HG02970 (cell line): ENCODE measurements around the gene COMMD7.

Source experiments
- ATAC-seq: cut with Tn5 transposase; IDR thresholded peaks from one replicate; pipeline ENCODE4 v1.9.1; 2021; ENCODE audit warnings: mild to moderate bottlenecking, moderate library complexity, moderate number of reproducible peaks; ENCODE audit not compliant: unreplicated experiment, low FRiP score

The COMMD7 gene

DNA sequence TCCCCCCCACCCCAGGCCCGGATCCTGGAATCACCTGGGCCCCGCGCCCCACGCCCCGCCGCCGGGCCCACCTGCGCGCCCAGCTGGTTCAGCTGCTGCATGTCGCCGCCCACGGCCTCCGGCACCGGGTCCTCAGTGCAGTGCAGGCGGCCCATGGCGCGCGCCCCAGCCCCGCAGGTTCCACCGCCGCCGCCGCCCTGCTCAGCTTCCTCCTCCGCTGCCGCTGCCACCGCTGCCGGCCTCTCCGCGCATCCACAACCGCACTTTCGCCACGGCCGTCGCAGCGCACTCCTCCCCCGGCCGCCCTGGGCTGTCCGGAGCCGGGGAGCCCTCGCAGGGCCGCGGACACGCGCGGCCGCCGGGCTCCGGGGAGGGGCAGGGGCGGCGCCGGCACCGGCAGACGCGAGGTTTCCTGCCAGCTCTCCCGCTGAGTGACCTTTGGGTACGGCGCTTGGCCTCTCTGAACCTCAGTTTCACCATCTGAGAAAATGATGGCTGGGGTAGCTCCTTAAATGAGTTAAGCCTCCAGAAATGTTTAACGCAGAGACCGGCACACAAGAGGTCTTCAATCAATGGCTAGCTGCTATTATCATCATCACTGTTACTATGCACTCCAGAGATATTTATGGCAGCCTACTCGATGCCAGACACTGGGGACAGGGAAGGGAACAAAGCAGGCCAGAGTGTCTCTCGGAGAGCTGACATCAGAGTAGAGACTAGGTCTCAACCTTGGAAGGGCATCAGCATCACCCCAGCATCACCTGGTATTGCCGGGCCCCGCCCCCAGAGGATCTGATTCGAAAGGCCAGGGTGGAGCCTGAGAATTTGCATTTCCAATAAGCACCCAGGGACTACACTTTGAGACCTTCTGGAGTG, at the start of gene COMMD7:
Gene COMMD7, minus strand, starts transcription at position 231 of the 876 bp plus-strand sequence. Its CDS starts 76 bp downstream, at position 155.
- ATAC-seq: no peak

DNA sequence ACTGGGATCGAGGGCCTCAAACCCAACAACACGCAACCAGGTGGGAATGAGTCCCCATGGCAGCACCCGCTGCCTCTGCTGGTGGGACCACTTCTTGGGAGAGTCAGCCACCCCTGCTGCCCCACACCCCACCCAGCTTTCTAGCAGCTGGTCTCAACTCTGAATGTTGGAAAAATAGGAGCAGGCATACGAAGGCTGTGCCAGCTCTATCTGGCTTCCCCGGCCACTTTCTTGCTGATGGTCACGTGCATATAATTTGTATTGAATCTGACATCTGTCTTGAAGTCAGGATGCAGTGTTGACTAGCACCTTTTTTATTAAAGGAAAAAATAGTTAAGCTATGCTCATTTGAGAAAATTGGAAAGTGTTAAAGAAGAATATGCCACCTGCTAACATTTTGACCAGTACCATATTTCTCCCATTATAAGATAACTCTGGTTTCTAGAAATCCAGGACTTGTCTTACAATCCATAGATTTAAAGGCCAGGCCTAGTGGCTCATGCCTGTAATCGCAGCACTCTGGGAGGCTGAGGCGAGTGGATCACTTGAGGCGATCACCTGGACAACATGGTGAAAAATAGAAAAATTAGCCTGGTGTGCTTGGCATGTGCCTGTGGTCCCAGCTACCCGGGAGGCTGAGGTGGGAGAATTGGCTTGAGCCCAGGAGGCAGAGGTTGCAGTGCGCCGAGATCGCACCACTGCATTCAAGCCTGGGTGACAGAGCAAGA, 49.6 kb upstream of the COMMD7 start:
- ATAC-seq: no peak

- ATAC-seq: no peak
Observed at GRCh38 chr20:32792316-32792715, 49.0 kb upstream of the COMMD7 start.

- ATAC-seq: no peak
Observed at GRCh38 chr20:32790751-32791057, 47.4 kb upstream of the COMMD7 start.

DNA sequence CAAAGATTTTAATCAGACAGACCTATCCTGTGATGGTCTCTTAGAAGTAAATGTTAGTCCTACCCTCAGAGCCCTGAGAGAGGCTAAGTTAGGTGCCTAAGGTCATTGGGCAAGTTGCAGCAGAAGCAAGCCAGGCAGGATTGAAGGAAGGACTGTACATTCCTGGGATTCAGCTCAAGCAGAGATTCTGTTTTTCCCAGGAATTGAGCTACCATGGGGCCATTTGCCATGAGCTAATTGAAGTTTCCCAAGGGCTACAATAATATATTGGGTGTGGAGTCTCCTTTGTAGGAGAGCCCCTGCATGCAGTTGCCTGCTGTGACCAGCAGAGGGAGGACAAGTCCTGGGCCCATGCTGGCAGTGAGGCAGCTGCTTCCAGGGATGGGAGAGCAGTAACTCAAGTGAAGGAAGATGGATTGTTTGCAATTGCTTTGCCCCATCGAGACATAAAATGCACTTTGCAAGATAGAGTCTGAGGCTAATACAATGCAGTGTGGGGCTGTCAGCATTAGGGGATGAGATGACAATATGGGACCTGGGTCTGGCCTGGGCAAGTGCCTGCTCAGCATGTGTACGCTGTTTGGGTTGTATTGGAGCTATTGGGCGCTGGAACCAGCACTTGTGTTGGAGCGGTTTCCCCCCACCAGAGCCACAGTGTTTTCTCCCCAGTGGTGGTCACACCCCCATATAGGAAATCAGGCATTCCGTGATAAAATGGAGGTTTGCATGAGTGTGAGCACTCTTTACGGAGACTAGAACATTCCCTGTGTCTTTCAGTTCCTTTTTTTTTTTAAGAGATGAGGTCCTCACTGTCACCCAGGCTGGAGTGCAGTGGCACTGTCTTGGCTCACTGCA, 46.9 kb upstream of the COMMD7 start:
- ATAC-seq: no peak

DNA sequence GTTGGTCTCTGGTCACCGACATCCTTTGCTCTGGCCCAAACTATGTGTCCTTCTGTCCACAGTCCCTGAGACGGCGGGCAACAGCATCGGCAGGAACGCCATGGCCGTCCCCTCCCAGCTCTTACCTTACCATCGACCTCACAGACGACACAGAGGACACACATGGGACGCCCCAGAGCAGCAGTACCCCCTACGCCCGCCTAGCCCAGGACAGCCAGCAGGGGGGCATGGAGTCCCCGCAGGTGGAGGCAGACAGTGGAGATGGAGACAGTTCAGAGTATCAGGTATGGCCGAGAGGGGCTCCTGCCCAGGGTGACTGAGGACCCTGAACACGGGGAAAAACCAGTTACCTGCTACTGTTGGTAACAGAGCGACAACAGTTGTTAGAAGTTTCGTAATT, 43.9 kb upstream of the COMMD7 start:
- no peak for ATAC-seq

DNA sequence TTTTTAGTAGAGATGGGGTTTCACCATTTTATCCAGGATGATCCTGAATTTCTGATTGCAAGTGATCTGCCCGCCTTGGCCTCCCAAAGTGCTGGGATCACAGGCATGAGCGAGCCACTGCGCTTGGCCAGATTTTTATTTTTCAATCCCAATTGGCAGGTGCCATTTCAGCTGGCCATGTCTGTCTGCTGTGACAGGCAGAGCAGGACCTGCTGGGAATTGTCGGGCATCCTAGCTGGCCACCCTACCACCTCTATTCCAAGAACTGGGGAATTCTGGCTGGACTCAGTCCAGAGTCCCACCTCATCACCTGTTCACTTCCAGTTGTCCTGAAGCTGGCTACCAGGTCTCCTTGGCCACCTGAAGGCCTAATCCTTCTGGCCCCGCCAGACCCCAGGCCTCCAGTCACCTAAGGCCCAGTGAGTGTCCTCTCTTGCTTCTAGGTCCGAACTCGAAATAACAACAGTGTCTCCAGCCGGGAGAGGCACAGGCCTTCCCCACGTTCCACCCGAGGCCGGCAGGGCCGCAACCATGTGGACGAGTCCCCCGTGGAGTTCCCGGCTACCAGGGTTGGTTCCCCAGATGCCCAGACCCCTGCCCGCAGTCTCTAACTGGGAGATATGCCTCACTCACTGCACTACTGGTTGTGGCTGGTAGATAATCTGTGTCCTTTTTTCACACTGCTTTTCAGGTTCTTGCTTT, 42.9 kb upstream of the COMMD7 start:
- ATAC-seq: no peak

- no peak for ATAC-seq
Observed at GRCh38 chr20:32784369-32785080, 41.3 kb upstream of the COMMD7 start.

DNA sequence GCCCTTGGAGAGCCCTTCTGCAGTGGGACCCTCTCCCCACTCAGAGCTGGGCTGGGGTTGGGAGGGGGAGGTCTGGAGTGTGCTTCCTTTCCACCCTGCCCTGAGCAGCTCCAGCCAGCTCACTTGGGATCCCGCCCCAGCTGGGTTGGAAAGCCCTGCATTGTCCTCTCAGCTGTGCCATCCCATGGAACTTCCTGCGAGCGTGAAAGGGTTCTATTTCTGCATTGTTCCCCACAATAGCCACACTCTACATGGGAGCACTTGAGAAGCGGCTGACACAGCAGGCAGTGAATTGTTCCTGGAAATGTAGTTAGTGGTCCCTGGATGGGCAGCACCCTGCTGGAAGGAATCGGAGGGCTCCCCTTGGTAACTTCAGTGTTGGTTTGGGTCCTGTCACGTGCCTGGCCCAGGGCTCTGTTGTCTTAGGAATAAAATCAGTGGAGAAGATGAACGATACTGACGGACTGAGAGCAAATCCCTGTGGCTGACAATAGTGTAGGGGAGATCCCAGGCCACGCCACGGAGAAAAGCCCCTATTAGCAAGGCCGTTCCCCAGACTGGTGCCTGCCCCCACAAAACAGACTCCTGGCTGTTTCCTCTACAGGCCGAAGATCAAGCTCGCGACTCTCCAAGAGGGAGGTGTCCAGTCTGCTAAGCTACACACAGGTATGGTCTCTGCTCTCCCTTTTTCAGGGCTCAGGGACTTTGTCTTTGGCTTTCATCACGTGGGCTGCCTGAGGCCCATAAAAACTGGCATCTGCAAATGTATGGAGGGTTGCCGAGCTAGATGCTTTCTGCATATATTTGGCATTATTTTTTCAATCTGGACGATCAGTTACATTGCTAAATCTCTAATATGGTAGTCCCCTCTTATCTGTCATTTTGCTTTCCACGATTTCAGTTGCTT, 37.7 kb upstream of the COMMD7 start:
- no peak for ATAC-seq

DNA sequence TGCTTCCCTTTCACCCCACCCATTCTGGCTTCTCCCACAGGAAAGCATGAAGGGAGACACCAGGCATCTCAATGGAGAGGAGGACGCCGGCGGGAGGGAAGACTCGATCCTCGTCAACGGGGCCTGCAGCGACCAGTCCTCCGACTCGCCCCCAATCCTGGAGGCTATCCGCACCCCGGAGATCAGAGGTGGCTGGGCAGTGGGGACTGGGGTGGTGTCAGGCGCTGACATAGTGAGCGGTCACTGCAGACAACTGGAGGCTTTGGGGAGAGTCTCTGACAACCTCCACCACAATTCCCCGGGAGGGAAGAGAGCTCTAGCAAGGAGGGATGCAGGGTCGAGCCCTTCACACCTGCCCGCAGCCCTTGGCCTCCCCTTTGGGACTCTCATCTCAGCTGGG, 37.0 kb upstream of the COMMD7 start:
- ATAC-seq: no peak

DNA sequence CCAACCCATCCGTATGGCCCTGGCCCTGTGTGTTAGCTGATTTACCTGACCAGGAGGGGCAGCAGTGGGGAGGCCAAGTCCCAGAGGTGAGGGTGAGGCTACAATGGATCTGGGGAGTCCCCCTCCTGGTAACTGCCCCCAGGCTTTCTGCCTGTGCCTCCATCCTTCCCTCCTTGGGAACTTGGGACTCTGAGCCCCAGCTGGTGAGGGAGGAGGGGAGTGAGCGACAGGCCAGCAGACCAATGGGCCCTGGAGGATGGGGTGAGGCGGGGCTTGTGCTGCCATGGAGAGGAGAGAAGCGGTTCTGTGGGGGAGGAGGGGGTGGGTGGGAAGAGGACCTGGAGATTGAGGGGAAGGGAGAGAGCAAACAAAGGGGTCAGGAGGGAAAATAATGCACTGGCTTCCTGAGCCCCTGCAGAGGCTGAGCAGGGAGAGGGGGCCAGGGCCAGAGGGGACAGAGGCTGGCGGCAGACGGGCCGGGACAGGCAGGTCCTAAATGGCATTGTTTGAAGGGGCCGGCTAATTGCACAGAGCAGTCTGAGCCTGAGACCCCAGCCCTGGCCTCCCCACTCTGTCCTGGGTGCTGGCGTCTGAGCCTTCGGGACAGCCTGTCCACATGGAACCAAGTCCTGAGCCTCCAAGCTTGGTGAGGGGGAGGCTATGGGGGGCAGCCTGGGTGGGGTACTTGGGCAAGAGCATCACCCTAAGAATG, 36.4 kb upstream of the COMMD7 start:
- no peak for ATAC-seq

DNA sequence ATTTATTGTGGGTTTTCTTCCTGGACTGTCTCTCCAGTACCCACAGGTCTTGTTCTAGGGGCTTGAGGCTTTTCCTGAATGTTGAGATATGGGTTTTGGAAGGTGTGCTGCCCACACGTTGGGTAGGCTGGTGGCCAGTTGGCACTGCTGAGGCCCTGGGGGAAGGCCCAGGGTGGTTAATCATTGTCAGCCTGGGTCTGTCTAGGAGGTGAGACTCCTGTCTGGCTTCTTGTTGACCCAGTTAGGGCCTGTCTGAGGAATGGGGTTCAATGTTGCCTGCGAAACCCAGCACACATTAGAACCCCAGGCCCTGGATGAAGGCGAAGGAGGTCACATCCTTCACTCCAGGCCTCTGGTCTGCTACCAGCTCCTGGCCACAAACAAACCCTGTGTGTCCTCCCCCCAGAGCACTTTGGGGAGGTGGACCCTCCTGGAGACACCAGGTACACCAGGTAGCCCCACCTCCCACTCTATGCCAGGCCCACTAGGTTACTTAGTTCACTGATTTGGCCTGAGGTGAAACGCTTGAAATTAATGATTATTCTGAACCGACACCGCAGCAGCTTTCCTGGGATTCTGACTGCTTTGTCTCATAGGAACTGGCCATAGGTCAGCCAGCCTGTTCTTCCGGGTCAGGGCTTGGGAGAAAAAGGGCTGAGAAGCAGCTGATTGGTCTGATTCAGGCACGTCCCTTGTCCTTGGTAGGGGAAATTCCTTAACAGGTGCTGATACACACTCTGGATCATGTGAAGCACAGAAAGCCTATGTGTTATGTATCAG, 34.1 kb upstream of the COMMD7 start:
- ATAC-seq: no peak

DNA sequence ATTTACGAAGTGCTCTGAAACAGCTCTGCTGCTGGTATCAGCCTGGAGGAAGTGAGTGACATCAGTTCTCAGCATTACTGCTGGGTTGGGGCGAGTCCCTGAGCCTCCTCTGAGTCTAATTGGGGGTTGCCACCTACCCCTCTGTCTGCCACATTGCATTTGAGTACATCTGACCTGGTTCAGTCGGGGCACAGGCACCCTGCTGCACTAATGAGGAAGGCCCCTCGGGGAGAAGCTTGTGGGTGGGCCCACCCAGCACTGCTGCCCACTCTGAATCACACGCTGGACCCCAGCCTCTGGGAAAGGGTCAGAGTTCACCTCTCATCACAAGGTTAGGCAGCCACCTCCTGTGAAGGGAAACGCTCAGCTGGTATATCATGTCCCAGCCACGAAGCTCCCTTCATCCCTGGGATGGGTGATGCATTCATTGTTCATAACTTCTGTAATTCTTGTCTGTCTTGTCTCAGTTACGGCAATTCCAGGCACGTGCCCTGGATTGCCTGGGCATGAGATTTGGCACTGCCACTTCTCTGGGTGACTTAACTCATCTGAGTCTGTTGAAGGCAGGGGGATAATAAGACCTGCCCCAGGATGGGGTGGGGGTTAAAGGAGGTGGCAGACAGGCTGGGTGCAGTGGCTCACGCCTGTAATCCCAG, 32.2 kb upstream of the COMMD7 start:
- no peak for ATAC-seq

- no peak for ATAC-seq
Observed at GRCh38 chr20:32773855-32774254, 30.6 kb upstream of the COMMD7 start.

DNA sequence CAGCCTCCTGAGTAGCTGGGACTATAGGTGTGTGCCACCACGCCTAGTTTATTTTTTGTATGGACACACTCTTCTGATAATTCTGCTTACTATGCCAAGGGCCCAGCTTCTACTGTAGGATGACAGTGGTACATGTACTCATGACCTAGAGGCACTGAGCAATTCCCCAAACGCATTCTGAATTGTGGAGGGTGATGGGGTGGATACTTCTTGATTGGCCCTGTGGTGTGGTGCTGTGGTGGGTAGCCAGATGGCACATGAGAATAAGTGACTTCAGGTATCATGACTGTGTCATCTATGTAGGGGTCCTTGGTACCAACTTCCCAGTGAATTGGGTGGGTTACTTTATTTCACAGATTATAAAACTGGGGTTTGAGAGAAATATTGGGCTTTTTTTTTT, 30.0 kb upstream of the COMMD7 start:
- no peak for ATAC-seq

GRCh38 chr20:32772046-32772445, 28.8 kb upstream of the COMMD7 start:
- ATAC-seq: no peak
